ENCODE data around the gene PIP5K1C. TPM values are rescaled to one million over a fixed set of nuclear protein-coding genes. Genes with fewer than 3 reads are reported as not detected.

Gene PIP5K1C
- total and polyA plus RNA-seq, 9 of the 15 experiments (the other 6 are each of a cell fraction or from before 2014, with no cell fraction given), result 0.38 to 22.1 (median 4.1) TPM

- no peaks in the 10 kb centered on the region for H4K20me1 ChIP-seq (replicated peaks; ENCODE audit: control insufficient read depth, insufficient read depth, low read length)
- no peak overlapping the region for H3K4me2 ChIP-seq (ENCODE audit: insufficient read depth, low read length)
- 0 out of 4 replicates have a peak overlapping the region, but pooled peaks of 1 of the 2 experiments have one; percentile 50 for H3K9ac ChIP-seq (ENCODE audit: insufficient read depth in 1 of 2, low read depth in 2 of 2, low read length in 2 of 2)
- intact Hi-C loops (cut with micrococcal nuclease), result no loop called here
- POLR2A ChIA-PET, result no interaction called here
- H2AFZ ChIP-seq (ENCODE audit: low read depth, low read length), result no peak overlapping the region
- no peak for DNase-seq (ENCODE audit: extremely low read depth in 1 of 4, low spot score in 3 of 4)
- no peak overlapping the region for H3K27ac ChIP-seq (ENCODE audit: extremely low read depth, low read depth, low read length)
- 92% methylated on average over 14 of the region's 19 CpGs for WGBS (ENCODE audit: insufficient coverage, low coverage, missing lambda C conversion rate)
- no peaks in the 10 kb centered on the region for H3K9me3 ChIP-seq (replicated peaks; ENCODE audit: control insufficient read depth, insufficient read depth, low read depth, low read length)
- no peaks in the 10 kb centered on the region for H3K27me3 ChIP-seq (ENCODE audit: control insufficient read depth in 2 of 2, insufficient read depth in 2 of 2, low read length in 2 of 2)
- in situ Hi-C loops (cut with MboI), result loop anchor here (5.0 kb wide), 1 partner anchor 190 kb away; no protein-coding TSS in a partner anchor
- H3K9me1 ChIP-seq (ENCODE audit: control insufficient read depth, insufficient read depth, low read length), result no peaks in the 10 kb centered on the region
- H3K4me1 ChIP-seq (replicated peaks in 1 of 2; ENCODE audit: control insufficient read depth in 2 of 2, insufficient read depth in 2 of 2, low read length in 2 of 2), result peaks cover 0 to 55% of the 10 kb centered on the region in 2 experiments; a peak in 2 of 5 replicates
- FAIRE-seq, result no peak
- peaks cover 72% of the 10 kb centered on the region; the same call in 2 of the 3 replicates for H3K36me3 ChIP-seq (ENCODE audit: control insufficient read depth, insufficient read depth, low read length)
- no peak overlapping the region for H3K4me3 ChIP-seq
- BruUV-seq (replicated peaks), result no TSS peak
- no peak for ATAC-seq
- TF ChIP-seq RBM25 (IDR thresholded peaks at IDR 0.05; ENCODE audit: low read depth, low read length, severe bottlenecking), result peak; percentile 79
- TF ChIP-seq PTBP1 (IDR thresholded peaks at IDR 0.05; ENCODE audit: low read depth, low read length), result peak; percentile 78; the same call in 1 of the 2 replicates
- peak in 2 of 3 experiments; percentile 30 to 47; a peak in 2 of 6 replicates for TF ChIP-seq CTCF (IDR thresholded peaks at IDR 0.05 in 2 of 3, conservative IDR thresholded peaks at IDR 0.05 in 1 of 3; ENCODE audit: insufficient read depth in 2 of 3, low read depth in 1 of 3, low read length in 3 of 3)
- 0 out of 2 replicates have a peak, but pooled peaks have one; percentile 18 for TF ChIP-seq BCOR (IDR thresholded peaks at IDR 0.05)
- TF ChIP-seq ZNF408 (CRISPR knock-in tag; IDR thresholded peaks at IDR 0.05; ENCODE audit: low read depth), result no peak
- TF ChIP-seq ZNF324 (CRISPR knock-in tag; IDR thresholded peaks at IDR 0.05), result no peak
- no peak for TF ChIP-seq ZNF12 (CRISPR knock-in tag; IDR thresholded peaks at IDR 0.05)
- CTCF ChIA-PET (ENCODE audit: low intra/inter-chr PET ratio), result no interaction called here
- no peaks in the 10 kb centered on the region for H3K79me2 ChIP-seq (ENCODE audit: control insufficient read depth, insufficient read depth, low read length)
These were observed 43.4 kb downstream of the PIP5K1C start for GRCh38 chr19:3656747-3657394.
